ENCODE results near the gene HOMER2. TPM values are rescaled to one million over a fixed set of nuclear protein-coding genes. Genes with fewer than 3 reads are reported as not detected.

Gene HOMER2
- total RNA-seq, 1 donor from 2014 or later = 12.2 TPM

DNA sequence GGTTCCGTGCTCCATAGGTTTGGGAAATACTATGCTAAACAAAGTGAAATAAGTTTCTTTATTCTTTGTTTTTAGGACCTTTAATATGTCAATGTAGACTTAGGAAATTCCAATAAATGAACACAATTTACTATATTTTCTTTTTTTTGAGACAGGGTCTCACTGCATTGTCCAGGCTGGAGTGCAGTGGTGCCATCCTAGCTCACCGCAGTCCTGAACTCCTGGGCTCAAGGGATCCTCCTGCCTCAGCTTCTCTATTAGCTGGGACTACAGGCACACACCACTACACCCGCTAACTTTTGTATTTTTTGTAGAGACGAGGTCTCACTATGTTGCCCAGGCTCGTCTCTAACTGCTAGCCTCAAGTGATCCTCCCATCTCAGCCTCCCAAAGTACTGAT lies 12.4 kb upstream of the HOMER2 start:
- no peak for FAIRE-seq
- H3K36me3 Mint-ChIP-seq (ENCODE audit: low read depth, unreplicated experiment) = peaks cover under 1% of the 10 kb centered on the region

GRCh38 chr15:82963471-82964341 lies 11.2 kb upstream of the HOMER2 start:
- no peaks in the 10 kb centered on the region for H3K27me3 ChIP-seq (ENCODE audit: insufficient read depth, low read length)
- H3K4me1 ChIP-seq (ENCODE audit: insufficient read depth, low read length) = no peaks in the 10 kb centered on the region
- Mint-ChIP-seq H3K4me1 (ENCODE audit: low read depth, unreplicated experiment) (no peaks in the 10 kb centered on the region), H3K4me3 (ENCODE audit: unreplicated experiment) (no peak overlapping the region), H3K27me3 (ENCODE audit: low read depth, unreplicated experiment) (peaks cover 9% of the 10 kb centered on the region), H3K36me3 (ENCODE audit: low read depth, unreplicated experiment) (peaks cover 5% of the 10 kb centered on the region), H3K9me3 (ENCODE audit: unreplicated experiment) (no peaks in the 10 kb centered on the region), H3K27ac (ENCODE audit: unreplicated experiment) (no peak overlapping the region)
- H2AFZ ChIP-seq (ENCODE audit: low read depth, low read length) = no peak overlapping the region
- TF ChIP-seq EZH2 (IDR thresholded peaks at IDR 0.05; ENCODE audit: insufficient read depth, low read length) (no peak), CTCF (IDR thresholded peaks at IDR 0.05; ENCODE audit: insufficient read depth, low read depth, low read length) (no peak)
- H3K9me3 ChIP-seq (ENCODE audit: insufficient read depth, low read depth, low read length) = no peaks in the 10 kb centered on the region
- no peaks in the 10 kb centered on the region for H3K36me3 ChIP-seq (ENCODE audit: insufficient read depth, low read length)
- H3K4me2 ChIP-seq (ENCODE audit: low read length) = no peak overlapping the region
- no peaks in the 10 kb centered on the region for H3K79me2 ChIP-seq (ENCODE audit: insufficient read depth, low read length)
- no peak overlapping the region for H3K27ac ChIP-seq (ENCODE audit: low read depth, low read length)
- no peak overlapping the region for H3K9ac ChIP-seq (ENCODE audit: low read length)
- no peaks in the 10 kb centered on the region for H4K20me1 ChIP-seq (ENCODE audit: insufficient read depth, low read length)
- FAIRE-seq = no peak
- DNase-seq (ENCODE audit: low read depth) = peak; percentile 34
- no peak overlapping the region for H3K4me3 ChIP-seq (ENCODE audit: insufficient read depth, low read depth, low read length)

More for the DNA sequence above, 12.4 kb upstream of the HOMER2 start:
- Histone ChIP-seq H3K9ac (ENCODE audit: low read length) (no peak overlapping the region), H4K20me1 (ENCODE audit: insufficient read depth, low read length) (no peaks in the 10 kb centered on the region), H2AFZ (ENCODE audit: low read depth, low read length) (no peak overlapping the region), H3K36me3 (ENCODE audit: insufficient read depth, low read length) (no peaks in the 10 kb centered on the region), H3K4me2 (ENCODE audit: low read length) (no peak overlapping the region), H3K79me2 (ENCODE audit: insufficient read depth, low read length) (no peaks in the 10 kb centered on the region), H3K27ac (ENCODE audit: low read depth, low read length) (no peak overlapping the region), H3K4me3 (ENCODE audit: insufficient read depth, low read depth, low read length) (no peak overlapping the region), H3K27me3 (ENCODE audit: insufficient read depth, low read length) (no peaks in the 10 kb centered on the region), H3K9me3 (ENCODE audit: insufficient read depth, low read depth, low read length) (no peaks in the 10 kb centered on the region), H3K4me1 (ENCODE audit: insufficient read depth, low read length) (no peaks in the 10 kb centered on the region)
- DNase-seq (ENCODE audit: low read depth) = no peak
- H3K27me3 Mint-ChIP-seq (ENCODE audit: low read depth, unreplicated experiment) = peaks cover 6% of the 10 kb centered on the region
- no peaks in the 10 kb centered on the region for H3K4me1 Mint-ChIP-seq (ENCODE audit: low read depth, unreplicated experiment)
- H3K9me3 Mint-ChIP-seq (ENCODE audit: unreplicated experiment) = no peaks in the 10 kb centered on the region
- no peak overlapping the region for H3K27ac Mint-ChIP-seq (ENCODE audit: unreplicated experiment)
- TF ChIP-seq CTCF (IDR thresholded peaks at IDR 0.05; ENCODE audit: insufficient read depth, low read depth, low read length) (no peak), EZH2 (IDR thresholded peaks at IDR 0.05; ENCODE audit: insufficient read depth, low read length) (no peak)
- no peak overlapping the region for H3K4me3 Mint-ChIP-seq (ENCODE audit: unreplicated experiment)

GRCh38 chr15:82960766-82961165 lies 8.2 kb upstream of the HOMER2 start:
- FAIRE-seq = no peak
- peaks cover 3% of the 10 kb centered on the region for H3K9me3 Mint-ChIP-seq (ENCODE audit: unreplicated experiment)

More at GRCh38 chr15:82960766-82961165, 8.2 kb upstream of the HOMER2 start:
- H3K36me3 Mint-ChIP-seq (ENCODE audit: low read depth, unreplicated experiment) = peaks cover 8% of the 10 kb centered on the region
- Histone ChIP-seq H3K4me2 (ENCODE audit: low read length) (no peak overlapping the region), H3K79me2 (ENCODE audit: insufficient read depth, low read length) (no peaks in the 10 kb centered on the region), H3K4me1 (ENCODE audit: insufficient read depth, low read length) (no peaks in the 10 kb centered on the region), H2AFZ (ENCODE audit: low read depth, low read length) (no peak overlapping the region), H3K9ac (ENCODE audit: low read length) (no peak overlapping the region), H3K9me3 (ENCODE audit: insufficient read depth, low read depth, low read length) (no peaks in the 10 kb centered on the region), H3K36me3 (ENCODE audit: insufficient read depth, low read length) (no peaks in the 10 kb centered on the region), H4K20me1 (ENCODE audit: insufficient read depth, low read length) (no peaks in the 10 kb centered on the region), H3K4me3 (ENCODE audit: insufficient read depth, low read depth, low read length) (no peak overlapping the region), H3K27me3 (ENCODE audit: insufficient read depth, low read length) (no peaks in the 10 kb centered on the region), H3K27ac (ENCODE audit: low read depth, low read length) (no peak overlapping the region)
- DNase-seq (ENCODE audit: low read depth) = no peak
- no peak for TF ChIP-seq CTCF (IDR thresholded peaks at IDR 0.05; ENCODE audit: insufficient read depth, low read depth, low read length)
- TF ChIP-seq EZH2 (IDR thresholded peaks at IDR 0.05; ENCODE audit: insufficient read depth, low read length) = no peak
- H3K27ac Mint-ChIP-seq (ENCODE audit: unreplicated experiment) = no peak overlapping the region
- no peak overlapping the region for H3K4me3 Mint-ChIP-seq (ENCODE audit: unreplicated experiment)
- no peaks in the 10 kb centered on the region for H3K4me1 Mint-ChIP-seq (ENCODE audit: low read depth, unreplicated experiment)
- H3K27me3 Mint-ChIP-seq (ENCODE audit: low read depth, unreplicated experiment) = peaks cover 9% of the 10 kb centered on the region
